GM18867 (cell line): ENCODE measurements around the gene MAD1L1.
"Not testable (repeated sequence)": the region's sequence is repeated elsewhere in the genome, so short reads cannot be mapped to it uniquely, and the experiment has no call there.

Experiments used
- ATAC-seq: cut with Tn5 transposase; IDR thresholded peaks from one replicate; pipeline ENCODE4 v1.9.1; 2021; ENCODE audit warnings: mild to moderate bottlenecking, moderate library complexity; ENCODE audit not compliant: unreplicated experiment

Gene MAD1L1

GRCh38 chr7:2075811-2076210, 156.9 kb downstream of the MAD1L1 start:
- ATAC-seq: no peak

DNA sequence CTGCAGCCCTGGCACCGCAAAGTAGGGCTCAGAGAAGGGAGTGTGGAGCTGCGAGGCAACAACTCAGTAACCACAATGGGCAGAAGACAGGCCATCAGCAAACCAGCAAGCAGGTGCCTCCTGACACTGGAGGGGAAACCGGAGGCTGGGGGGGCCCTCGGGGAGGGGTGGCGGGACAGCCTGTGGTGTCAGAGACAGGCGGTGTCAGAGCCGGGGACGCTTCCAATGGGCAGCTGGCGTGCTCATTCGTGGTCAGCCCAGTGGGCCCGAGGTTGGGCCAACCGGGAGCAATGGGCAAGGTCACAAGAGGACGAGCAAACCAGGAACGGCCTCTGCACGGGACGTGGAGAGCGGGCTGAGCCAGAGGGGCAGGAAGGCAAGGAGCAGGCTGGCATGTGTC, 158.1 kb downstream of the MAD1L1 start:
- no peak for ATAC-seq

- no peak for ATAC-seq
These were observed 159.9 kb downstream of the MAD1L1 start for GRCh38 chr7:2072798-2073197.

DNA sequence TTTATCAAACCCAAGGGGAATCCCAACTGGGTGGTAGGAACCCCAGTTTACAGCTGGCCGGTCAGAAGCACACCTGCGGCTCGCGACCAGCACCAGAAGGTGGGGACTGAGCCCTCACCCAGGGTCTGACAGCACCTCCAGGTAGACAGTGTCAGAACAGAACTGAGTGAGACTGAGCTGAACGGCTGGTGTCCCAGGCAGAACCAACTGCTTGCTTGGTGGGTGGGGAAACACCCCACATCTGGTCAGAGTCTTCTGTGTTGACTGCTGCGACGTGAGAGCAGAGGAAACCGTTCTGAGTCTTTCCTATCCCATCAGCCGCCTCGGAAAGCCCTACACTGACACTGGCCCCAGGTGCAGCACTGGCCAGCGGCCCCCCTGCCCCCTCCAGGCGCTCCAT, 160.7 kb downstream of the MAD1L1 start:
- ATAC-seq: peak; percentile 70

DNA sequence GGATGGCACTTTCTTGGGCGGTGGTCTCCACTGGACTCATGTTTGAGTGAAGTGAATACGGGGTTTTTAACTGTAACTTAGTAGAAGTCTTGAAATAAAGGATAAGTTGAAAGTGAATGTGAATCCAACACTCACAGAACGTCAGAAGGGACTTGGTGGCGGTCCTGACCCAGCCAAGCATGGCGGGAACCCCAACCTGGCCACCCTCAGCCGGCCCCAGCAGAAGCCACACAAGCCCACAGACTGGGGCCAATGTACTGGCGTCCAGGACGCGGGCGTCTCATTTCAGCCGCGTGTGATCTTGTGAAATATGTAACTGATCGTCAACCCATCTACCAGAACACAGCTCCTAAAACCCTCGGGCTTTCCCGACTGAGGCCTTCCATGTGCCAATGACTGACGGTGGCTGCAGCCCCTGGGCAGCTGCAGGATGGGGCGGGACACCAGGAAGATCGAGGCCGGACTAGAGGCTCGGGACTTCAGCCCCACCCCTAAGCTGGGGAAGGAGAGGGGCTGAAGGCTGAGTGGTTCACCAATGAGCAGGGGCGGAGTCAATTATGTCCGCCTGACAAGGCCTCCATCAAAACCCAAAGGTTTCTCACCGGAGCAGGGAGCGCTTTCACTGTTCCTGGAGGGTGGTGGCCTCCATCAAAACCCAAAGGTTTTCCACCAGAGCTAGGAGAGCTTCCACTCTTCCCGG, 161.5 kb downstream of the MAD1L1 start:
- ATAC-seq: no peak

DNA sequence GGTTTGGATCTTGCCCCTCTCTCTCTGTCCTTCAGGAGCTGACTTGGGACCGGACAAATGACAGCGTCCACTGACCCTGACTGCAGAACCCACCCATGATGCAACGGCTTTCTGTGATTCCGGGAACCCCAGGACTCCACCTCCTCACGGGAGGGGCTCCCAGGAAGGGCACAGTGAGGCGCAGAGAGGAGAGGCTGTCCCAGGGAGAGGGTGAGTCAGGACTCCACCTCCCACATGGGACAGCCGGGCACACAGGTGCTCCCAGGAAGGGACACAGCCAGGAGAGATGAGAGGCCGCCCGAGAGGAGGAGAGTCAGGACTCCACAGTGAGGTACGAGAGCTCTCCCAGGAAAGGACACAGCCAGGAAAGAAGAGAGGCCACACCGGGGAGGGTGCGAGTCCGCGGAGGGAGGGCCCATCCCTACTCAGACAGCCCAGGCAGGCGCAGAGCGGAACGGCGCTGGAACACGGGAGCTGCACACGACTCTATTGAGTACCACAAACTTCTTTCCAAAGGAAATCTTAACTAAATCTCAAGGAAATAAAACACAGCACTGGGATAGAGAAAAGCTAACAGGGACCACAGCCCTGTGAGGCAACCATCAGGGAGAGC, 162.5 kb downstream of the MAD1L1 start:
- ATAC-seq: no peak

- ATAC-seq: no peak
These were observed 163.3 kb downstream of the MAD1L1 start for GRCh38 chr7:2069472-2069860.

DNA sequence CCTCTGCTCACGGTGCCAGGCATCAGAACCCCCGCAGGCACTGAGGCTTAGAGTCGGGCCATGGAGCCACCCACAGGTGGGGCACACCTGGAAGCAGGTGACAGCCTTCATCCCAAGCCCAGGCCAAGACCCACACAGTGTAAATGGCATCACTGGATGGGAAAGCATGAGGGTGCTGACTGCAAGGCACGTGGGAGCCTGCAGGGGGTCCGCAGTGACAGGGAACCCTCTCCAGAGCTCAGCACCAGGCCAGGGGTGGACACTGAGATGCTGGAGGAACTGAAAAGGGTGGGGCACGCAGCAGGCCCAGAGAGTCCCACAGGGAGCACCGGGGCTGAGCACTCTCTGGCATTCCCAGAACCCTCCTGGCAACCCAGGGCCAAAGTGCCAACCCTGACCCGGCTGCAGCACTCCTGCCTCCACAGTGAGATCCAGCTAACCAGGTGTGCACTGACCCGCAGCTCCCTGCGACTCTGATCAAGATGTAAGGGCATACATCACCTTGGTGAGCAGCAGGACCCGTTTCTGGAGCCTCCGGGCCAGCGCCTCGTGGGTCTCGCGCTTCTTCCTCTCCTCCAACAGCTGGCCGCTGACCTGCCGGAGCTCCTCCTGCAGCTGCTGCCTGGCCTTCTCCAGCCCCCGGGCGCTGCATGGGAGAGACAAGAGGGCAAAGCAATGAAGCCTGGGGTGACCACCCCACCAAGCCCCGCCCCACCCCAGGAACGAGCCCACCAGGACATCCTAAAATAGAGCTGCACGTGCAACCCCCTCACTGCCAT, 163.9 kb downstream of the MAD1L1 start:
- no peak for ATAC-seq

DNA sequence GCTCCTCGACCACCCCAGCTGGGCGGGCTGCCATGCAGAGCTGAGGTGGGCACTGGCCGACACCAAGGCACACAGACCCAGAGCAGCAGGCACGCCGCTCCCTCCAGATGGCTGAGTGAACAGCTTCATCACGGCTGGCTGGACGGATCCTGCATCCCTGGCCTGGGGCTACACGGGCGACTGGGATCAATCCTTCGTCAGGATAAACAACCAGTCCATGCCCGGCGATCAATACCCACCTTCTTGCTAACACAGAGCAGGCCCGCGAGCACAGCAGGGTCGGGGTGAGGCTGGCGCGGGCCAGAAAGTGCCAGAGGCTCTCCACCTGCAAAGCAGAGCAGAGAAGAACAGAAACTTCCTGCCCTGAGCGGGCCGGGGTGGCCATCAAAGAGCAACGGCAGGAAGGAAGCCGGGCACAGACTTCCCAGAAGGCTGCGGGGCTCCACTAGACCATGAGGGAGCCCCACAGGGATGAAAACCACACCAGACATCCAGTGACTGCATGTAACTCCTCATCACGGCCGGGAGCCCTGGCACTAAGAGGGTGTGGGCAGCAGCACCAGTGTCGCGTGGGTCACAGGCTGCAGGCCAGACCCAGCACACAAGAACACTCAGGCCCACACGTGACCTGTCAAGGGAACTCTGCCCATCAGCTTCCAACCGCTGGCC, 166.4 kb downstream of the MAD1L1 start:
- no peak for ATAC-seq

DNA sequence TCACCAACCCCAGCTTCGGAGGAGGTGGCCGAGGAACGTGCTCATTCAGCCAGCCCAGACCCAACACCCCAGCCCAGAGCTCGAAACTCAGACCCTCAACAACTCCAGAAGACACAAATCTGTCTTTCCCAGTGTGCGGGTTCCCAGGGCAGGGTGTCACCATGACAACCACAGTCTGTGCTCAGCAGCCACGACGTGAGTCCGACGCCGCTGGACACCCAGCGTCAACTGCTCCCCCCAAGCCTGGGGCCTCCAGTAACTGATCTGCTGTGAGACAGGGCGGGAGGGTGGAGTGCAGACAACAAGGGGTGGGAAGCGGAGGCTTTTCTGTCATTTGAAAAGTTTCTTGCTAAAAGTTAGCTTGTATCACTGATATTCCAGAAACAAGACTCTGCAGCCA, 167.2 kb downstream of the MAD1L1 start:
- no peak for ATAC-seq

DNA sequence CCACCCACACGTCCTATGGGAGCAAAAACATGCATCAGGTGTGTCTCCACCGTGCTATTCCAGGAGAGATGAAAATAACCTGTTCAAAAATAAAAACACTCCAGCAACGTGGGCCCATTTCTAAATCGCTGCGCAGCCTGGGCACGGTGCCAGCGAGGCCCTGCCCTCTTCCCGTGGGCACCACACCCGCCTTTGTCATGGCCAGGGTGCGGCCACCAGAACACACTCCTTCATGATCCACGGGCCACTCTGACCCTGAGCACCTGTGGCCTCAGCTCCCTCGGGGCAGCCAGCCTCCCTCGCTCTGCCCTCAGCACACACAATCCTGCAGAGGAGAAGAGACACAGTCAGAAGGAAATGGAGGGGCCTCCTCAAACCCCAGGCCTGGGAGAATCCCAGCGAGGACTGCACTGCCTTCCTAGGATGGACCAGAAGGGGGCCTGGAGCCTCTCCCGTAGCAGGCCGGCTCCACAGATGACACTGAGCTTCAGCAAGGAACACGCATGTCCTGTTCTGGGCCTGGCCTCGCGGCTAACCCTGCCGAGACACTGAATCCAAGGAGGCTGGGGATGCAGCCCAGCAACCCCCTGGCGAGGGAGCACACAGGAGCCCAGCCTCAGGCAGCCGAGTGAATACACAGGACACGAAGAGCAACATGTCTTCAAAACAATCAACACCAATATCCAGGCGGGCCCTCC, 169.0 kb downstream of the MAD1L1 start:
- ATAC-seq: no peak

- no peak for ATAC-seq
These were observed 170.1 kb downstream of the MAD1L1 start for GRCh38 chr7:2062648-2063047.

- ATAC-seq: no peak
These were observed 172.0 kb downstream of the MAD1L1 start for GRCh38 chr7:2060701-2061100.

DNA sequence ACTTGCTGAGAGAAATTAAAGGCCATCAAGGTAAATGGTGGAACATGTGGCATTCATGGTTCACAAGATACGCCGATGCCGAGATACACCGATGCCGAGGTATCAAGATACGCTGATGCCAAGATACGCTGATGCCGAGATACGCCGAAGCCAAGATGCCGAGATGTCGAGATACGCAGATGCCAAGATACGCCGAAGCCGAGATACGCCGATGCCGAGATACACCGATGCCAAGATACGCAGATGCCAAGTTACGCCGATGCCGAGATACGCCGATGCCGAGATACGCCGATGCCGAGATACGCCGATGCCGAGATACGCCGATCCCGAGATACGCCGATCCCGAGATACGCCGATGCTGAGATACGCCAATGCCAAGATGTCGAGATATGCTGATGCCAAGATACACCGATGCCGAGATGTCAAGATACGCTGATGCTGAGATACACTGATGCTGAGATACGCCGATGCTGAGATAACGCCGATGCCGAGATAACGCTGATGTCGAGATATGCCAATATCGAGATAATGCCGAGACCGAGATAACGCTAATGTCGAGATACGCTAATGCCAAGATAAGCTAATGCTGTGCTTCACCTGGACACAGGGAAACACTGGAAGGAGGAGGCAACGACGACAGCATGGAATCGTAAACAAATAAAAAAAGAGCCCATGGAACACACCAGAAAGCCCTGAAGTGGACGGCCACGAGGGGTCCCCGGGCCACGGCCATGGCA, 172.6 kb downstream of the MAD1L1 start:
- ATAC-seq: no peak

DNA sequence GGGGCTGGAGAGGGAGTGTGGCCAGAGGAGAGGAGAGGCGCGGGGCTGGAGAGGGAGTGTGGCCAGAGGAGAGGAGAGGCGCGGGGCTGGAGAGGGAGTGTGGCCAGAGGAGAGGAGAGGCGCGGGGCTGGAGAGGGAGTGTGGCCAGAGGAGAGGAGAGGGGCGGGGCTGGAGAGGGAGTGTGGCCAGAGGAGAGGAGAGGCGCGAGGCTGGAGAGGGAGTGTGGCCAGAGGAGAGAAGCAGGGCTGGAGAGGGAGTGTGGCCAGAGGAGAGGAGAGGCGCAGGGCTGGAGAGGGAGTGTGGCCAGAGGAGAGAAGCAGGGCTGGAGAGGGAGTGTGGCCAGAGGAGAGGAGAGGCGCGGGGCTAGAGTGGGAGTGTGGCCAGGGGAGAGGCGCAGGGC, 174.5 kb downstream of the MAD1L1 start:
- ATAC-seq: not testable (repeated sequence)

- no peak for ATAC-seq
These were observed 176.8 kb downstream of the MAD1L1 start for GRCh38 chr7:2055956-2056355.

DNA sequence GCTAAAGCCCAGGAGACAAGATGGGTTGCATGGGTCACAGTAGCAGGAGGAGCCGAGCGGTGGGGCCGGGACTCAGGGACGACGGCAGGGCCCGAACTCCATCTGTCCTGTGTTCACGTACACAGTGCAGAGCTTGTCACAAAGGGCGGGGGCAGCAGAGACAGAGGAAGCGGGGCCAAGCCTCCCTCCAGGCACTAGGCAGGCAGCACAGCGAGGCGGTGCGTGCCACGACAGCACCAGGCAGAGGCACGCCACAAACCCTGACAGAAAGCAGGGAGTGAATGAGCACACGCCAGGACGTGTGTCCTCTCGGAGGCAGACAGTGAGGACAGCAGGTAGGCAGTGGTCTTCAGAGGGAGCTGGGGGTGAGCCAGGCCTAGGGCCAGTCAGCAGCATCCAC, 177.8 kb downstream of the MAD1L1 start:
- no peak for ATAC-seq

GRCh38 chr7:2053395-2053794, 179.3 kb downstream of the MAD1L1 start:
- ATAC-seq: no peak

- no peak for ATAC-seq
These were observed 180.1 kb downstream of the MAD1L1 start for GRCh38 chr7:2052657-2053048.
